HG03196 (cell line): ENCODE results near the gene ADARB2.

Source experiments
- ATAC-seq: cut with Tn5 transposase; IDR thresholded peaks from one replicate; pipeline ENCODE4 v1.9.1; 2021; ENCODE audit not compliant: unreplicated experiment

Gene ADARB2

GRCh38 chr10:1128649-1129048 lies 608.7 kb downstream of the ADARB2 start:
- no peak for ATAC-seq

- no peak for ATAC-seq
Observed at GRCh38 chr10:1128115-1128514, 609.2 kb downstream of the ADARB2 start.

GRCh38 chr10:1127629-1128028 lies 609.7 kb downstream of the ADARB2 start:
- no peak for ATAC-seq
